Progenitor cell of endocrine pancreas (in vitro differentiated cells): ENCODE results near the gene TMPRSS11F. TPM values are rescaled to one million over a fixed set of nuclear protein-coding genes. Genes with fewer than 3 reads are reported as not detected.

Source experiments
- DNase-seq: peaks from one replicate; pipeline ENCODE4 v3.0.0; 2021; ENCODE audit warnings: low spot score; ENCODE audit not compliant: unreplicated experiment
- H3K27ac Mint-ChIP-seq: 2 replicates; pipeline ENCODE4 v1.8.0; 2021; ENCODE audit warnings: mild to moderate bottlenecking, moderate library complexity, mixed read lengths
- H3K27me3 Mint-ChIP-seq: 2 replicates; pipeline ENCODE4 v1.8.0; 2021; ENCODE audit warnings: mixed read lengths
- H3K36me3 Mint-ChIP-seq: 2 replicates; pipeline ENCODE4 v1.8.0; 2022; ENCODE audit warnings: mixed read lengths; ENCODE audit not compliant: insufficient read depth
- H3K4me1 Mint-ChIP-seq: 2 replicates; pipeline ENCODE4 v1.8.0; 2021; ENCODE audit warnings: low read depth, mixed read lengths
- H3K4me3 Mint-ChIP-seq: 2 replicates; pipeline ENCODE4 v1.8.0; 2021; ENCODE audit warnings: low read depth, mild to moderate bottlenecking, moderate library complexity, mixed read lengths
- H3K9me3 Mint-ChIP-seq: 2 replicates; pipeline ENCODE4 v1.8.0; 2021; ENCODE audit warnings: low read depth, mixed read lengths
- CTCF ChIP-seq: fragments of 200-600 bp; sonication (generic); IDR thresholded peaks from one replicate; pipeline ENCODE4 v1.5.0; 2021; ENCODE audit warnings: antibody characterized with exemption, mild to moderate bottlenecking; ENCODE audit not compliant: unreplicated experiment
- total RNA-seq: library from RNA; stranded (reverse); gene quantifications from 2 replicates; pipeline ENCODE4 v1.2.1, GENCODE V29; 2021

TMPRSS11F gene
- total RNA-seq, 1 donor from 2014 or later, result not detected

- DNase-seq, result no peak
- no peak overlapping the region for H3K4me3 Mint-ChIP-seq
- H3K4me1 Mint-ChIP-seq, result no peaks in the 10 kb centered on the region
- H3K9me3 Mint-ChIP-seq, result peaks cover 15% of the 10 kb centered on the region
- no peaks in the 10 kb centered on the region for H3K36me3 Mint-ChIP-seq
- no peak overlapping the region for H3K27ac Mint-ChIP-seq
- no peaks in the 10 kb centered on the region for H3K27me3 Mint-ChIP-seq
- TF ChIP-seq CTCF, result no peak
Observed at GRCh38 chr4:68148800-68149685, 19.4 kb upstream of the TMPRSS11F start.

- Mint-ChIP-seq H3K9me3 (peaks cover 15% of the 10 kb centered on the region), H3K4me3 (no peak overlapping the region), H3K27ac (no peak overlapping the region), H3K27me3 (no peaks in the 10 kb centered on the region), H3K36me3 (no peaks in the 10 kb centered on the region), H3K4me1 (no peaks in the 10 kb centered on the region)
- no peak for DNase-seq
- no peak for TF ChIP-seq CTCF
Observed at GRCh38 chr4:68147079-68147478, 17.4 kb upstream of the TMPRSS11F start.

GRCh38 chr4:68145261-68145660, 15.6 kb upstream of the TMPRSS11F start:
- no peak overlapping the region for H3K4me3 Mint-ChIP-seq

GRCh38 chr4:68141852-68142251, 12.2 kb upstream of the TMPRSS11F start:
- no peak overlapping the region for H3K27ac Mint-ChIP-seq
- peaks cover 12% of the 10 kb centered on the region for H3K9me3 Mint-ChIP-seq
- no peaks in the 10 kb centered on the region for H3K36me3 Mint-ChIP-seq
- no peak overlapping the region for H3K4me3 Mint-ChIP-seq
- no peaks in the 10 kb centered on the region for H3K27me3 Mint-ChIP-seq
- no peak for DNase-seq
- no peak for TF ChIP-seq CTCF
- H3K4me1 Mint-ChIP-seq, result no peaks in the 10 kb centered on the region

More at GRCh38 chr4:68145261-68145660, 15.6 kb upstream of the TMPRSS11F start:
- H3K36me3 Mint-ChIP-seq, result no peaks in the 10 kb centered on the region
- H3K27ac Mint-ChIP-seq, result no peak overlapping the region
- no peaks in the 10 kb centered on the region for H3K4me1 Mint-ChIP-seq
- no peaks in the 10 kb centered on the region for H3K27me3 Mint-ChIP-seq
- no peak for TF ChIP-seq CTCF
- H3K9me3 Mint-ChIP-seq, result peaks cover 15% of the 10 kb centered on the region
- no peak for DNase-seq

- no peak for DNase-seq
- no peak for TF ChIP-seq CTCF
- peaks cover 6% of the 10 kb centered on the region for H3K4me1 Mint-ChIP-seq
- H3K27ac Mint-ChIP-seq, result no peak overlapping the region
- H3K36me3 Mint-ChIP-seq, result no peaks in the 10 kb centered on the region
- H3K4me3 Mint-ChIP-seq, result no peak overlapping the region
- no peaks in the 10 kb centered on the region for H3K27me3 Mint-ChIP-seq
- peaks cover 9% of the 10 kb centered on the region for H3K9me3 Mint-ChIP-seq
Observed at GRCh38 chr4:68132342-68132741, 2.7 kb upstream of the TMPRSS11F start.
